ENCODE data around the gene XK. TPM values are rescaled to one million over a fixed set of nuclear protein-coding genes. Genes with fewer than 3 reads are reported as not detected.

Gene XK
- total and polyA plus RNA-seq, 2 experiments from 2014 or later, result 0.29 to 1.5 TPM

GRCh38 chrX:37638047-37638446, 47.5 kb upstream of the XK start (continued):
- TF ChIP-seq ZNF462 (CRISPR knock-in tag; IDR thresholded peaks at IDR 0.05) (no peak), EZH2phosphoT487 (IDR thresholded peaks at IDR 0.05; ENCODE audit: unreplicated experiment) (no peak), POLR2AphosphoS5 (IDR thresholded peaks at IDR 0.05; ENCODE audit: low read depth) (no peak), EZH2 (IDR thresholded peaks at IDR 0.05; ENCODE audit: low read depth, unreplicated experiment) (no peak), REST (IDR thresholded peaks at IDR 0.05; ENCODE audit: unreplicated experiment) (no peak)

- no peaks in the 10 kb centered on the region; the same call in 2 of the 3 replicates for H3K36me3 Mint-ChIP-seq (ENCODE audit: low read depth)
- no peak for TF ChIP-seq ZNF462 (CRISPR knock-in tag; IDR thresholded peaks at IDR 0.05)
- no peak for TF ChIP-seq STAT1 (IDR thresholded peaks at IDR 0.05; ENCODE audit: unreplicated experiment)
Measured at GRCh38 chrX:37640142-37640541, 45.4 kb upstream of the XK start.

More at GRCh38 chrX:37640142-37640541, 45.4 kb upstream of the XK start:
- H3K79me2 ChIP-seq (replicated peaks; ENCODE audit: insufficient read depth), result no peaks in the 10 kb centered on the region
- Mint-ChIP-seq H3K4me3 (no peak overlapping the region), H3K9me3 (no peaks in the 10 kb centered on the region; the same call in 2 of the 3 replicates), H3K27me3 (ENCODE audit: insufficient read depth, low read depth, poor library complexity) (no peaks in the 10 kb centered on the region), H3K27ac (no peak overlapping the region), H3K4me1 (peaks cover 5% of the 10 kb centered on the region; the same call in 2 of the 3 replicates)
- H3K4me3 ChIP-seq, result no peak overlapping the region
- H3F3A ChIP-seq (replicated peaks; ENCODE audit: low read depth), result no peaks in the 10 kb centered on the region
- H3K36me3 ChIP-seq (ENCODE audit: insufficient read depth), result no peaks in the 10 kb centered on the region
- ATAC-seq (no peak), DNase-seq (ENCODE audit: low spot score) (no peak)
- no peaks in the 10 kb centered on the region for H3K9me2 ChIP-seq (ENCODE audit: insufficient read depth)
- H4K20me1 ChIP-seq (replicated peaks; ENCODE audit: insufficient read depth), result no peaks in the 10 kb centered on the region
- no peak overlapping the region for H3K27ac ChIP-seq (ENCODE audit: low read depth)
- no peak overlapping the region for H3K4me2 ChIP-seq
- no peak overlapping the region for H2AFZ ChIP-seq
- H3K27me3 ChIP-seq (ENCODE audit: insufficient read depth), result no peaks in the 10 kb centered on the region
- H3K4me1 ChIP-seq (ENCODE audit: insufficient read depth), result no peaks in the 10 kb centered on the region

All from GM23338 (cell line).